LNCaP clone FGC (cell line): Measurements from ENCODE around the gene KDM4B.

Experiments used
- DNase-seq: peaks from one replicate; pipeline ENCODE4 v3.0.0-alpha.2; 2011; ENCODE audit warnings: low read depth
- H3K4me3 ChIP-seq: 2 replicates; pipeline ENCODE4 v1.5.1; 2011; ENCODE audit warnings: mild to moderate bottlenecking, low read depth, low read length, control low read depth
- CTCF ChIP-seq: IDR thresholded peaks from 2 replicates; pipeline ENCODE4 v1.5.1; 2012; ENCODE audit warnings: mild to moderate bottlenecking; ENCODE audit not compliant: control insufficient read depth, insufficient read depth; ENCODE audit errors: extremely low read depth

The KDM4B gene

GRCh38 chr19:5181329-5181728, 212.4 kb downstream of the KDM4B start:
- H3K4me3 ChIP-seq: no peak overlapping the region
- no peak for TF ChIP-seq CTCF
- DNase-seq: no peak

GRCh38 chr19:5182751-5183150, 213.8 kb downstream of the KDM4B start:
- no peak for DNase-seq
- H3K4me3 ChIP-seq: no peak overlapping the region
- TF ChIP-seq CTCF: no peak

GRCh38 chr19:5183616-5184015, 214.7 kb downstream of the KDM4B start:
- no peak overlapping the region for H3K4me3 ChIP-seq
- DNase-seq: no peak
- TF ChIP-seq CTCF: no peak

GRCh38 chr19:5184930-5185329, 216.0 kb downstream of the KDM4B start:
- no peak for TF ChIP-seq CTCF
- no peak overlapping the region for H3K4me3 ChIP-seq
- no peak for DNase-seq

- no peak for TF ChIP-seq CTCF
- no peak overlapping the region for H3K4me3 ChIP-seq
- DNase-seq: no peak
Measured at GRCh38 chr19:5186293-5187050, 217.6 kb downstream of the KDM4B start.

GRCh38 chr19:5188548-5189317, 219.8 kb downstream of the KDM4B start:
- H3K4me3 ChIP-seq: no peak overlapping the region
- TF ChIP-seq CTCF: no peak
- no peak for DNase-seq
